Measurements from ENCODE around the gene CTNND2.

The CTNND2 gene

GRCh38 chr5:11227064-11227463 lies 677.2 kb downstream of the CTNND2 start:
- DNase-seq = no peak

DNA sequence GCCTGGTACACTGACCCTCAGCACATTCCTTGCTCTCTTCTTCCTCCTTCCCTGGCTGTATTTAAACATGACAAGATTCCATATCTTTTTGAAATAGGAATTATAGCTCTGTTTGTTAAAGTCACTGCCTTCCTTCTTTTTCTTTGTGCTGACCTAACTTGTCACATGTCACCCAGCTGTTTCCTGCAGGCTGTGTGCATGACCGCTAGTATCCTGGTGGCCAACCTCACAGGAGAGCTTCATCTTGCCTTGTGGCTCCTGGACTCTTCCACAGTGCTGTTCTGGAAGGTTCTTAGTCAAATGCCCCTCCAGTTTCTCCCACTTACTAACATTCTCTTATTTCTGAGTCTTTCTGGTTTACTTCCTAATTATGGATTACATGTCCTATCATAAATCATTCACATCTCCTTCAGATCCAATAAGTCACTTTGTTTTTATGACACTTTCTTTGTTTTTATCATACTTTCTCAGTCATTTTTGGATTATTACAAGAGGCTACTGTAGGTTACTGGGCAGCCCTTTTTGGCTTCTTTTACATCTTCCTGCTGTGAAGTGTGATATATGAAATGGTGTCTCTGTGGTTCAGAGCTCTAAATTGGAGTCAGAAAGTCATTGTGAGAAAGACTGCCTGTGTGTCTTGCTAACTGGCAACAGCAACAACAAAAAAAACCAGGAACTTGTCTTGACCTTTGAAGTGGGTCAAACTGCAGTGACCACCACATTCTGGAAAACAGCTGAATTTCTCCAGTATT lies 679.6 kb downstream of the CTNND2 start:
- no peak for DNase-seq

GRCh38 chr5:11222169-11222568 lies 682.1 kb downstream of the CTNND2 start:
- DNase-seq = no peak

- no peak for DNase-seq
Observed at GRCh38 chr5:11214864-11215644, 689.2 kb downstream of the CTNND2 start.

- no peak for DNase-seq
Observed at GRCh38 chr5:11212706-11213105, 691.5 kb downstream of the CTNND2 start.

DNA sequence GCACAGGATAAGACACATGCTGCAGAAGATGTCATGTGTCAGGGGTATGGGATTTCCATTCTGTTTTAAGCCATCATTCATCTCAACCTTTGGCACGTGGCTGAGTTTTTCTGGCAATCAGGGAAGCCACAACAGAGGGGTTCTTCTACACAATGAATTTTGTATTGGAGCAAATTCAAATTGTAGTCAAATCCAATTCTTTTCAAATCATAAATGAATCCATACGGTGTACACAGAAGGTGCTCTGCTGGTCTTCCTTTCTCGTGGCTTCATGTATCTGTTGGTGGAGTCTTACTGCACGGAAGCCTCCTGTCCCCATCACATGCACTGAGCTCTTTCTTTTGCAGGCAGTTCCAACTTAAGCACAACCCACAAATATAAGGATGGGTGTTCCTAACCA lies 706.5 kb downstream of the CTNND2 start:
- DNase-seq = no peak

GRCh38 chr5:11191673-11192072 lies 712.6 kb downstream of the CTNND2 start:
- no peak for DNase-seq

- DNase-seq = no peak
Observed at GRCh38 chr5:11182441-11183080, 721.7 kb downstream of the CTNND2 start.

DNA sequence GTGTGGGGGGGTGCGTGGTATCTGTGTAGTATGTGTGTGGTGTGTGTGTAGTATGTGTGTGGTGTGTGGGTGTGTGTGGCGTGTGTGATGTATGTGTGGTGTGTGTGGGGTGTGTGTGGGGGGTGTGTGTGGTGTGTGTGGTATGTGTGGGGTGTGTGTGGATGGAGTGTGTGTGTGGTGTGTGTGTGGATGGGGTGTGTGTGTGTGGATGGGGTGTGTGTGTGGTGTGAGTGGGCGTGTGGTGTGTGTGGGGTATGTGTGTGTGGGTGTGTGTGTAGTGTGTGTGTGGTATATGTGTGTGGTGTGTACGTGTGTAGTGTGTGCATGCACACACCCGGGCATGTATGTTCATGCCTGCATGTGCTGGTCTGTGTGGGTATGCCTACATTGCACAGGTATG lies 722.3 kb downstream of the CTNND2 start:
- DNase-seq = no peak

DNA sequence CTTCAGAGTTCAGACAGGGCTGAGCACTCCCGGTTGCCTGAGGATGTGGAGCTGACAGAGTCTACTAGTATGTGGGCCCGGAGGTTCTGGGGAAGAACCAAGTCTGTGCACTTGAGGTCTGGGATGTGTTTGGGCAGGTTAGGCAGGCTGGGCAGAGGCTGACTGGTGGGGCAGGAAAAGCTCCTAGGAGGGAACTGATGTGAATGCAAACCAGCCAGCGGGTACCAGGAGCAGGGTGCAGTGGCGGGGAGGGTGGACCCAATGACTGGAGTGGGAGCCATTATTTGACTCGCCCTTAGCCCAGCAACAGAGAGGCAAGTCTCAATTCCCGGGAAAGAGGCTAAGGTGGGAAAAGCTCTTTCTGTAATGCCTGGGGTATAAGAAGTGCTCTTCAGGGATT lies 723.4 kb downstream of the CTNND2 start:
- DNase-seq = no peak

- no peak for DNase-seq
Observed at GRCh38 chr5:11177999-11178711, 726.1 kb downstream of the CTNND2 start.

DNA sequence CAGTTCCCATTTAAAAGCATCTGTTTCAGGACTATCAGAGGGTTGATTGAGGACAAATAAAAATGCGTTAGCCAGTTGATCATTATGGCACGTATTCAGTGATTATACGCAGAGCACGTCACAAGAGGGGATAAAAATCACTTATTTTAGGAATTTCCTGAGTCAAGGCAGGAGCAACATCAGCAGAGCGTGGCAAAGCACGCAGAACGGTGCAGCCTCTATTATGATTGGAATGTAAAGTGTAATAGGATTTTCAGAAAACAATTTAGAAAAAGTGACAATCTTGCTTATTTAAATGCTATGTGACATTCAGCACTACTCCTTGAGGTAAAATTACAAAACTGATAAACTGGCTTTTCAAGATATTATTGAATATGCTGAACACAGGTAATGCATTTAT lies 729.7 kb downstream of the CTNND2 start:
- DNase-seq = no peak

- DNase-seq = no peak
Observed at GRCh38 chr5:11172484-11172883, 731.8 kb downstream of the CTNND2 start.

GRCh38 chr5:11171236-11171635 lies 733.0 kb downstream of the CTNND2 start:
- no peak for DNase-seq

DNA sequence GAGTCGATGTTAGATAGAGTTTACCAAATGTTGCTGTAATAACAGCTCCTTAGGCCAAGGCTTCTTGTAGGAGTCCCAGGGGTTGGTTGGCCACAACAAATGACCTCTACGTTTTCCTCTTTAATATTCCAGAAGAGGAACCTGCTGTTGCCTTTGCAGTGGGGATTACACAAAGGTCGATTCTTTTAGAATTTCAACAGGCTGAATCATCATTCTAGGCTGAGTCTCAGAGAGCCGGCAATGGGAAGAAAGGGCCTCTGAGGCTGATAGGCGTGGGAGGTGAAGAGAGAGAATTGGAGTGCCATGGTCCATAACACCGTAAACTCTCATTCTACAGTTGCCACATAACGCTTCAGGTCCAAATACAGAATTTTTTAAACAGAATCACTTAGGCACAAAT lies 737.3 kb downstream of the CTNND2 start:
- no peak for DNase-seq

- DNase-seq = no peak
Observed at GRCh38 chr5:11164531-11165294, 739.5 kb downstream of the CTNND2 start.

DNA sequence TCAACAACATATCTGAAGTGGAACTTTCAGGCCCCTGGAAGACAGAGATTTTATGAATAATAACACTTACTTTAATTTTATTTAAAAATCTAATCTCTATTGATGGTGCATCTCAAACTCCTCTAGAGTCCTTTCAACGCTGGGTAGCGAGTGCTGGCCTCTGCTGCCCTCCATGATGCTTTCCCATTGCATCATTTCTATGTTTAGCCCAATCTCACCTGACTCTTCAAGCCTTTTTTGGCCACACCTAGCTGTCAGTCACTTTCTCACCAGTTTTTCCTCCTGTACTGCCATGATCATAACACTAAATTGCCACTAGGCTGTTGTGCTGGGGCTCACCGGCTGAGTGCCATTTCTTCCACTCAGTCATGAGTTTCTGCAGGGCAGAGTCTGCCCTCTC lies 747.1 kb downstream of the CTNND2 start:
- no peak for DNase-seq

- no peak for DNase-seq
Observed at GRCh38 chr5:11153670-11154382, 750.4 kb downstream of the CTNND2 start.

DNA sequence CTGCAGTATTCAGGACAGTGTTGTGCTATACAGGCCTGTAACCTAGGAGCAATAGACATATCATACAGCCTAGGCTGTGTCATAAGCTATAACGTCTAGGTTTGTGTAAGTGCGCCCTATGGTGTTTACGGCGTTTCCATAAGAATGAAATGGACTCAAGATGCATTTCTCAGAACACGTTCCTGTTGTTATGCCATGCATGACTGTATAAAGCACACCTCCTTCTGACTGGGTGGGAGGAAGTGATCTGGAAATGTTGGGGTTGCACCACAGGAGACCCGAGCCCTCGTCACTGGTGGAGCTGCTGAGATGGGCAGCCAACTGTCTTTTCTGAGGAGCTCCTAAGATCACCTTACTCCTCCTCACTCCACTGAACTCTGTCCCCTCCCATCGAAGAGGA lies 751.9 kb downstream of the CTNND2 start:
- DNase-seq = no peak

- DNase-seq = no peak
Observed at GRCh38 chr5:11150976-11151375, 753.3 kb downstream of the CTNND2 start.

- DNase-seq = no peak
Observed at GRCh38 chr5:11148810-11149539, 755.3 kb downstream of the CTNND2 start.
